ENCODE results near the gene DNAJC5G.

DNAJC5G gene, protein sequence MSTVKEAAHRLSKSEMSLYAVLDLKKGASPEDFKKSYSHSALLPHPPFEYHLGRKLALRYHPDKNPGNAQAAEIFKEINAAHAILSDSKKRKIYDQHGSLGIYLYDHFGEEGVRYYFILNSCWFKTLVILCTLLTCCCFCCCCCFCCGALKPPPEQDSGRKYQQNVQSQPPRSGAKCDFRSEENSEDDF

DNA sequence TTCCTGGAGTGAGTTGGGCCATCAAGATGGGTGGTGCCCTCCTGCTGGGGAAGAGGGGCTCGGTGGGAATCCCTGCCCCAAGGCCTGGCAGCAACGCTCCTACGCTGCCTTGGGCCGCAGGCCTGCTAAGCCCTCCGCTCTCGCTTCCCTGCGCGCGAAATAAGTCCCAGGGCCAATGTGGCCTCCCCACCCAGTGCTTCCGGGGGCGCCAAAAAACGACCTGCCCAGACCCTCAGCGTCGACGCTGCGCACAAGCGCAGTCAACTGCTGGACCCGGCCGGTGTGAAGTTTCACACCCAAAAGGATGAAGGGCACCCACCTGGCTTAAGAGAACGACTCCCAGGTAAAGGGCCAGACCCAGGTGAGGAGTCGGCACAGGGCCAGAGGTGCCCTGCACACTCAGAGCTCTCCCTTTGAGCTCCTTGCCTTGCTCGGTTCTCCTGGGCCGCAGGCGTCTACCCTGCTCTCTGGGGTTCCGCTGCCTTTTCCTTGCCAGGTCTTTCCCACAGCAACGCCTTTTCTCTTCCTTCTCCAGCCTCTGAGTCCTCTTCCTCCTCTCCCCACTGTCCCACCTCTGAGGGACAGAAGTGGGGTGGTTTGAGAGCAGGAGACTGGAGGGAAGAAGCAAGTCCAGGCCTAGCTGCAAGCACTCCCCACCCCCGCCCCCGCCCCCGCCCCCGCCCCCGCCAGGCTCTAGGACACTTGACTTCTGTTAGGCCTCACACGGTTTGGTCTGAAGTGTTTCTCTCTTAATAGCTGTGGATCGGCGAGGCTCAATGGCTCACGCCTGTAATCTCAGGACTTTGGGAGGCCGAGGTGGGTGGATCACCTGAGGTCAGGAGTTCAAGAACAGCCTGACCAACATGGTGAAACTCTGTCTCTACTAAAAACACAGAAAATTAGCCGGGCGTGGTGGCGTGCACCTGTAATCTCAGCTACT, at the start of gene DNAJC5G:
TSS of gene DNAJC5G (plus strand) at position 223 of the 940 bp plus-strand sequence. CDS start 1,296 bp downstream, outside the sequence.
- no peak for ATAC-seq

- ATAC-seq: no peak
These were observed 49.7 kb upstream of the DNAJC5G start for GRCh38 chr2:27225526-27225925.

- no peak for ATAC-seq
These were observed 47.7 kb upstream of the DNAJC5G start for GRCh38 chr2:27227501-27227900.

GRCh38 chr2:27231921-27232320, 43.3 kb upstream of the DNAJC5G start:
- no peak for ATAC-seq

DNA sequence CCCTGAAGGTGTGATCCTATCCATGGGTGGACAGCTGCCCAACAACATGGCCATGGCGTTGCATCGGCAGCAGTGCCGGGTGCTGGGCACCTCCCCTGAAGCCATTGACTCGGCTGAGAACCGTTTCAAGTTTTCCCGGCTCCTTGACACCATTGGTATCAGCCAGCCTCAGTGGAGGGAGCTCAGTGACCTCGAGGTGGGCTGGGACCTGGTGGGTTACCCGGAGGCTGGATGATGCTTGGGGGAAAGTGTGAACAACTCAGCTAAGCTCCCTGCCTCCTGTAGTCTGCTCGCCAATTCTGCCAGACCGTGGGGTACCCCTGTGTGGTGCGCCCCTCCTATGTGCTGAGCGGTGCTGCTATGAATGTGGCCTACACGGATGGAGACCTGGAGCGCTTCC, 41.9 kb upstream of the DNAJC5G start:
- ATAC-seq: no peak

GRCh38 chr2:27236136-27236535, 39.1 kb upstream of the DNAJC5G start:
- ATAC-seq: no peak

GRCh38 chr2:27236626-27237025, 38.6 kb upstream of the DNAJC5G start:
- ATAC-seq: no peak

GRCh38 chr2:27237341-27237945, 37.8 kb upstream of the DNAJC5G start:
- no peak for ATAC-seq

DNA sequence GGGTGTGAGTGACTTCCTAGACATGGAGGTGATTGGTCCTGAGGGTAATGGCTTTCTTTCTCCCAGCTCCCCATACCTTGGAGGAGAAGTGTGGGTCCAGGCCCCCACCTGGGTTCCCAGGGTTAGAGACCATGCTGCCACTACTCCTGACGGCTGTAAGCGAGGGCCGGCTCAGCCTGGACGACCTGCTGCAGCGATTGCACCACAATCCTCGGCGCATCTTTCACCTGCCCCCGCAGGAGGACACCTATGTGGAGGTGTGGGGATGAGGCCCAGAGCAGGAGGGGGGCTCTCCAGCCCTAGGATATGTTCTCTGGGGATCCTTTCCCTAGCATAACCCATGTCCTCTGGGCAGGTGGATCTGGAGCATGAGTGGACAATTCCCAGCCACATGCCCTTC, 36.3 kb upstream of the DNAJC5G start:
- ATAC-seq: no peak

DNA sequence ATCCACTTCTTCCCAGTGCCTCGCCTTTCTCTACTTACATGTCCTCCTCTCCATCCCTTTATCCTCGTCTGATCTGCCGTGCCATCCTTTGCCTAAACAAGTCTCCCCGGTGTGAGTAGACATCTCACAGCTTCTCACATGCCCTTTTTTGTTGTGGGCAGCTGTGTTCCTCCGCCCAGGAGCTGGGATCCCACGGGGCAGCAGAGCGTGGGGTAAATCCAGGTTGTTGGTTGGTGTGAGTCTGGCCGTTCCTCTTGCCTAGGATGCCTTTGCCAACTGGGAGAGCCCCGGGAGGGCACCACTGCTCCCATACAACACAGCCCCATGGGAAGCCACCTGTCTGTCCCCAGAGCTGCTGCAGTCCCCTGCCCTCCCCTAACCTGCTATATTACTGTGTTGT, 34.8 kb upstream of the DNAJC5G start:
- no peak for ATAC-seq

- ATAC-seq: no peak
These were observed 33.2 kb upstream of the DNAJC5G start for GRCh38 chr2:27241761-27242613.

DNA sequence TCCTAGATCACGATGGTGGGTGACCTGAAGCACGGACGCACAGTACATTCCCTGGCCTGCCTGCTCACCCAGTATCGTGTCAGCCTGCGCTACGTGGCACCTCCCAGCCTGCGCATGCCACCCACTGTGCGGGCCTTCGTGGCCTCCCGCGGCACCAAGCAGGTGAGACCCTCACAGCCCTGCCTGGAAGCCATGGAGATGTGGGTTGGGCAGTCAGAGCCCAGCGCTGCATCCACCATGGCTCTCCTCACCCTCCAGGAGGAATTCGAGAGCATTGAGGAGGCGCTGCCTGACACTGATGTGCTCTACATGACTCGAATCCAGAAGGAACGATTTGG, 32.6 kb upstream of the DNAJC5G start:
- ATAC-seq: no peak

DNA sequence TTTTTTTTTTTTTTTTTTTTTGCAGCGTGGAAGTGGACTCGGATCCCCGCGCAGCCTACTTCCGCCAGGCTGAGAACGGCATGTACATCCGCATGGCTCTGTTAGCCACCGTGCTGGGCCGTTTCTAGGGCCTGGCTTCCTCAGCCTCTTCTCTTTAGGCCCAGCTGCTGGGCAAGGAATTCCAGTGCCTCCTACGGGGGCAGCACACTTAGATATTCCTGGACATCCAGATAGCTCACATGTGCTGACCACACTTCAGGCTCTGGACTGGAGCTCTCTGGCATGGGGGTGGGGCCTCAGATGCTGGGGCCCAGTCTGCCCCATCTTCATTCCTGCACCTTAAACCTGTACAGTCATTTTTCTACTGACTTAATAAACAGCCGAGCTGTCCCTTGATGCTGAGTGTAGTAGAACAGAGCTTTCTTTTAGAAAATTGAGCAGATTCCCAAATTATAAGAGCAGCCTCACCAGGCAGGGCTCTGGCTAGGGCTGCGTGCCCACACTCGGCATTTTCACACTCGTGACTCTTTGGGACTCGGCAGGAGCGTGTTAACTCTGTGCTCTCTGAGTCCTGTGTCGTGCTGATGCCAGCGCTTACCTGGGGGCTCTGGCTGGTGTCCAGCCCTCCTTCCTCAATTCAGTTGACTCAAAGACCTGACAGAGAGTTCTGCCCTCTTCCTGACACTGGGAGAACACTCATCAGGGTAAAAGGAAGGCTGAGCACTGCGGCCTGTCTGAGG, 31.7 kb upstream of the DNAJC5G start:
- no peak for ATAC-seq

- ATAC-seq: no peak
These were observed 30.1 kb upstream of the DNAJC5G start for GRCh38 chr2:27245116-27245515.

DNA sequence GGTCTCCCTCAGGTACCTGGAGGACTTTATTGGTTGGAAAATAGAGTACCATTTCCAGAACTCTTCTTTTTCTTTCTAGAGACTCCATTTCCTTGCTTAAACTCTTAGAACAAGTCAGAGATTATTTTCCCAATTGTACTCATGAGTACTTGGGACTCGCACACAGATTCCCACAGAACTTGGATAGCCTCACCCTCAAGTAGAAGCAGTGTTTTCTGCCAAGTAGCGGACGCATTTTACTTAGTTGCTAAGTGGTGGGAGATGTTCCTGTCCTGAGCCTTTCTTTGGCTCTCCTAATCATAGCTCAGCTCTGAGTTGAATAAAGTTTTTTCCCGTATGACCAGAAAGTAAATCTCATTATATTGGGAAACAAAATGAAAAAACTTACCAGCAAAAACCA, 29.6 kb upstream of the DNAJC5G start:
- ATAC-seq: no peak

- ATAC-seq: no peak
These were observed 27.3 kb upstream of the DNAJC5G start for GRCh38 chr2:27247893-27248292.

GRCh38 chr2:27249159-27249890, 25.9 kb upstream of the DNAJC5G start:
- ATAC-seq: no peak

GRCh38 chr2:27249891-27250651, 25.2 kb upstream of the DNAJC5G start:
- peak; percentile 25 to 56 for ATAC-seq

GRCh38 chr2:27250652-27251379, 24.4 kb upstream of the DNAJC5G start:
- no peak for ATAC-seq

GRCh38 chr2:27251766-27252165, 23.5 kb upstream of the DNAJC5G start:
- ATAC-seq: no peak

All from activated CD4-positive, CD25-positive, alpha-beta regulatory T cell treated with anti-CD3 and anti-CD28 coated beads, Interleukin-2, amount 50 U/mL, for 24 hours (primary cell).